OCI-LY7 (cell line): Measurements from ENCODE around the gene MTHFSD. TPM values are rescaled to one million over a fixed set of nuclear protein-coding genes. Genes with fewer than 3 reads are reported as not detected.

Source experiments
- BruUV-seq: library from RNA; stranded (reverse); fragments of 400-500 nt; replicated peaks from 2 replicates; lab custom pipeline; 2021; lab: Mats Ljungman, UMichigan
- CTCF ChIA-PET: fragments of 300-600 bp; sonication (Branson Sonifier 250); formaldehyde crosslinking; loops from one replicate; lab custom pipeline; 2022; ENCODE audit warnings: antibody characterized with exemption; ENCODE audit not compliant: unreplicated experiment; lab: Charles Lee
- POLR2A ChIA-PET: fragments of 300-600 bp; sonication (Branson Sonifier 250); formaldehyde crosslinking; loops from one replicate; lab custom pipeline; 2022; ENCODE audit warnings: antibody characterized with exemption; lab: Charles Lee
- DNase-seq: peaks from one replicate; pipeline ENCODE4 v3.0.0-alpha.2; 2015; ENCODE audit warnings: low spot score
- H2AFZ ChIP-seq: fragments of 200-600 bp; sonication (generic), shearing (Covaris generic); 2 replicates; pipeline ENCODE4 v1.6.1; 2014; ENCODE audit warnings: mild to moderate bottlenecking, antibody characterized with exemption, low read length, moderate library complexity
- H3K27ac ChIP-seq: fragments of 200-600 bp; sonication (generic); 2 replicates; pipeline ENCODE4 v1.5.1; 2014; ENCODE audit warnings: mixed run types, low read depth, mild to moderate bottlenecking, moderate library complexity, low read length, inconsistent platforms; ENCODE audit not compliant: poor library complexity, severe bottlenecking
- H3K36me3 ChIP-seq: fragments of 200-600 bp; sonication (generic); 2 replicates; pipeline ENCODE4 v1.6.1; 2014; ENCODE audit warnings: mild to moderate bottlenecking, antibody characterized with exemption, low read length, moderate library complexity, mixed read lengths; ENCODE audit not compliant: insufficient read depth
- H3K4me1 ChIP-seq: fragments of 200-600 bp; sonication (generic); 2 replicates; pipeline ENCODE4 v1.5.1; 2014; ENCODE audit warnings: mild to moderate bottlenecking, low read length; ENCODE audit not compliant: insufficient read depth, poor library complexity, severe bottlenecking
- H3K4me2 ChIP-seq: fragments of 200-600 bp; sonication (generic); 2 replicates; pipeline ENCODE4 v1.6.1; 2014; ENCODE audit warnings: mild to moderate bottlenecking, low read length
- H3K4me3 ChIP-seq: fragments of 200-600 bp; sonication (generic); 2 replicates; pipeline ENCODE4 v1.5.1; 2014; ENCODE audit warnings: mild to moderate bottlenecking, low read depth, low read length; ENCODE audit not compliant: poor library complexity, severe bottlenecking
- H3K79me2 ChIP-seq: fragments of 200-600 bp; sonication (generic); 2 replicates; pipeline ENCODE4 v1.6.1; 2016; ENCODE audit warnings: low read depth, mild to moderate bottlenecking, low read length, moderate library complexity, mixed read lengths; ENCODE audit not compliant: insufficient read depth
- H3K9me2 ChIP-seq: fragments of 200-600 bp; sonication (generic); 2 replicates; pipeline ENCODE4 v1.6.1; 2016; ENCODE audit warnings: mild to moderate bottlenecking, low read length, mixed read lengths; ENCODE audit not compliant: insufficient read depth
- H3K9me3 ChIP-seq: fragments of 200-600 bp; sonication (generic); 2 replicates; pipeline ENCODE4 v1.6.1; 2014; ENCODE audit warnings: mild to moderate bottlenecking, mixed run types, low read length, mixed read lengths
- H4K20me1 ChIP-seq: fragments of 200-600 bp; sonication (generic); 2 replicates; pipeline ENCODE4 v1.6.1; 2014; ENCODE audit warnings: mild to moderate bottlenecking, antibody characterized with exemption, low read length, moderate library complexity, mixed read lengths; ENCODE audit not compliant: insufficient read depth
- EZH2phosphoT487 ChIP-seq: fragments of 200-600 bp; sonication (generic); IDR thresholded peaks from 2 replicates; pipeline ENCODE4 v1.6.1; 2018; ENCODE audit warnings: low read depth, borderline replicate concordance, mild to moderate bottlenecking, mixed run types, antibody characterized with exemption, low read length, moderate library complexity, mixed read lengths
- intact Hi-C: fragments of 100-400 bp; cut with micrococcal nuclease; formaldehyde crosslinking; loops from one replicate; pipeline ENCODE4 v1.10.0; 2022; ENCODE audit not compliant: unreplicated experiment
- total RNA-seq, 2 experiments: library from RNA; depleted of rRNA in 1 of 2; stranded (reverse); fragments of >200 nt in 1 of 2; shearing (Covaris generic) in 1 of 2; gene quantifications; 2 replicates each; pipeline ENCODE4 v1.2.3, GENCODE V29; 2014 to 2022
- TF ChIP-seq, protein P1 (sequence below): fragments of 200-600 bp; sonication (generic); conservative IDR thresholded peaks from 2 replicates; pipeline ENCODE4 v1.5.1; 2014; ENCODE audit warnings: mild to moderate bottlenecking, antibody characterized with exemption, low read length, moderate library complexity, mixed read lengths

MTHFSD gene
- total RNA-seq, 2 experiments from 2014 or later, result 12.2 to 26.0 TPM

GRCh38 chr16:86575095-86575685, 20.2 kb upstream of the MTHFSD start:
- no peaks in the 10 kb centered on the region for H3K36me3 ChIP-seq
- no peak for DNase-seq
- ChIA-PET CTCF (no interaction called here), POLR2A (interaction anchor here (1.0 kb wide), 1 partner anchor 10 kb away, joined by 3 read pairs; no protein-coding TSS in a partner anchor)
- H3K9me2 ChIP-seq, result no peaks in the 10 kb centered on the region
- no peaks in the 10 kb centered on the region for H4K20me1 ChIP-seq
- intact Hi-C loops, result no loop called here
- TF ChIP-seq, protein P1, sequence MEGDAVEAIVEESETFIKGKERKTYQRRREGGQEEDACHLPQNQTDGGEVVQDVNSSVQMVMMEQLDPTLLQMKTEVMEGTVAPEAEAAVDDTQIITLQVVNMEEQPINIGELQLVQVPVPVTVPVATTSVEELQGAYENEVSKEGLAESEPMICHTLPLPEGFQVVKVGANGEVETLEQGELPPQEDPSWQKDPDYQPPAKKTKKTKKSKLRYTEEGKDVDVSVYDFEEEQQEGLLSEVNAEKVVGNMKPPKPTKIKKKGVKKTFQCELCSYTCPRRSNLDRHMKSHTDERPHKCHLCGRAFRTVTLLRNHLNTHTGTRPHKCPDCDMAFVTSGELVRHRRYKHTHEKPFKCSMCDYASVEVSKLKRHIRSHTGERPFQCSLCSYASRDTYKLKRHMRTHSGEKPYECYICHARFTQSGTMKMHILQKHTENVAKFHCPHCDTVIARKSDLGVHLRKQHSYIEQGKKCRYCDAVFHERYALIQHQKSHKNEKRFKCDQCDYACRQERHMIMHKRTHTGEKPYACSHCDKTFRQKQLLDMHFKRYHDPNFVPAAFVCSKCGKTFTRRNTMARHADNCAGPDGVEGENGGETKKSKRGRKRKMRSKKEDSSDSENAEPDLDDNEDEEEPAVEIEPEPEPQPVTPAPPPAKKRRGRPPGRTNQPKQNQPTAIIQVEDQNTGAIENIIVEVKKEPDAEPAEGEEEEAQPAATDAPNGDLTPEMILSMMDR, result no peak
- TF ChIP-seq EZH2phosphoT487, result no peak
- no peak overlapping the region for H3K27ac ChIP-seq
- H3K79me2 ChIP-seq, result no peaks in the 10 kb centered on the region
- H3K4me3 ChIP-seq, result no peak overlapping the region
- H3K4me2 ChIP-seq, result no peak overlapping the region; the same call in 1 of the 2 replicates
- peaks cover 22% of the 10 kb centered on the region for H3K4me1 ChIP-seq
- no peak overlapping the region for H2AFZ ChIP-seq
- no TSS peak for BruUV-seq
- H3K9me3 ChIP-seq, result no peaks in the 10 kb centered on the region

DNA sequence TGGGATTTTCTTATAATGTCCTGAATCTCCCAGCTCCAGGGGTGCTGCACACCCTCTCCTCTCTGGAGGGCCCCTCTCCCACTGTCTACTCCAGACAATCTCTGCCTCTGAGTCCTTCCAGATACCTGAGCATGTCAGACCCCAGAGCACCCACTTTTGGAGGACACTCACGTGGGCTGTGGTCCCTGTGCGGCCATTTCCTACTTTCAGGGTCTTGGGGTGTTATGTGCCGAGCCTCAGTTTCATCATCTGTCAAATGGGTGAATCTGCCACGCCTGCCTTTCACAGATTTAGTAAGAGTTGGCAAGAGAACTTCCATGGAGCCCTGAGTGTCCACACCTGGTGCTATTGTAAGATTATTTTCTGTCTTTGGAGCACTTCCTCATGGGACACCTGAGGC, 19.6 kb upstream of the MTHFSD start:
- no peaks in the 10 kb centered on the region for H4K20me1 ChIP-seq
- ChIA-PET CTCF (no interaction called here), POLR2A (interaction anchor here (1.0 kb wide), 1 partner anchor 10 kb away, joined by 3 read pairs; no protein-coding TSS in a partner anchor)
- no peak for TF ChIP-seq EZH2phosphoT487
- TF ChIP-seq, protein P1, result no peak
- no peak for DNase-seq
- no peaks in the 10 kb centered on the region for H3K79me2 ChIP-seq
- H3K36me3 ChIP-seq, result no peaks in the 10 kb centered on the region
- H3K4me3 ChIP-seq, result no peak overlapping the region
- H3K4me2 ChIP-seq, result no peak overlapping the region
- no peaks in the 10 kb centered on the region for H3K9me3 ChIP-seq
- BruUV-seq, result no TSS peak
- no peaks in the 10 kb centered on the region for H3K9me2 ChIP-seq
- intact Hi-C loops, result no loop called here
- H3K27ac ChIP-seq, result no peak overlapping the region
- H3K4me1 ChIP-seq, result peaks cover 27% of the 10 kb centered on the region
- H2AFZ ChIP-seq, result no peak overlapping the region
